AG20443 (cell line): Measurements from ENCODE around the gene MRPL24.
A peak's percentile ranks its signal among the peaks of the same experiment; 100 is the strongest.
"Not testable (repeated sequence)": the region's sequence is repeated elsewhere in the genome, so short reads cannot be mapped to it uniquely, and the experiment has no call there.

Source experiments
- DNase-seq: peaks from one replicate; pipeline ENCODE4 v3.0.0; 2012; ENCODE audit warnings: low spot score, mixed read lengths

Gene MRPL24

DNA sequence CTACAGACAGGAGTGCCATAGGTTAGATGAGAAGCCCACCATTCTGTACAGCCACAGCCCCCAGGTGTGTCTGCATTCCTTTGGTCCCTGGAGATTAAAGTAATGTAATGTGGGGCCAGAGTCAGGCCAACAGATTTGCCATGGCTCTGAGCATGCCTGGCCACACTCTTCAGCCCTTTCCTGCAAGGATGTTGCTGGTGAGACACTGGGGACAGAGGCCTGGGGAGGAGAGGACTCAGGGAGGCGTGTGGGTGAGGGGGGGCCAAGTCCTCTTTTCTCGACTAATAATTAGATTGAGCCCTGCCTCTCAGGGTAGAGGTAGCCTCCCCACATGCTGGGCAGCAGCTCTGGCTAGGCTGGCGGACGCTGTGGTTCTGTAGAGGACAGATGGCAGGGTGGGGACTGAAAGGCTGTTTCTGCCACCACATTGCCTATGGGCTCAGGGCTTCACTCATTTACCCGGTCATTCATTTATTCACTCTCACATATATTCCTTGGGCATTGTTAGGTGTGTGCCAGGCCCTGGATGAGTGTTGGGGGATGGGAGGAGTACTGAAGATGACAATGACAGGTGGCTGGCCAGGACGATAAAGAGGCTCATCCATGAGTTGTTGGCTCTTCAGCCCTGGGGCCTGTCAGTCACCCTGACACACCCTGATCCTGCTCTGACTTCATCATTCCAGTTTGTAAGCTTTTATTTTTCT, 19.4 kb upstream of the MRPL24 start:
- no peak for DNase-seq

- DNase-seq: not testable (repeated sequence)
Observed at GRCh38 chr1:156757572-156758253, 16.8 kb upstream of the MRPL24 start.

GRCh38 chr1:156756355-156756754, 15.5 kb upstream of the MRPL24 start:
- DNase-seq: no peak

- no peak for DNase-seq
Observed at GRCh38 chr1:156755527-156755950, 14.7 kb upstream of the MRPL24 start.

GRCh38 chr1:156754219-156754618, 13.3 kb upstream of the MRPL24 start:
- no peak for DNase-seq

- no peak for DNase-seq
Observed at GRCh38 chr1:156752843-156753482, 12.1 kb upstream of the MRPL24 start.

DNA sequence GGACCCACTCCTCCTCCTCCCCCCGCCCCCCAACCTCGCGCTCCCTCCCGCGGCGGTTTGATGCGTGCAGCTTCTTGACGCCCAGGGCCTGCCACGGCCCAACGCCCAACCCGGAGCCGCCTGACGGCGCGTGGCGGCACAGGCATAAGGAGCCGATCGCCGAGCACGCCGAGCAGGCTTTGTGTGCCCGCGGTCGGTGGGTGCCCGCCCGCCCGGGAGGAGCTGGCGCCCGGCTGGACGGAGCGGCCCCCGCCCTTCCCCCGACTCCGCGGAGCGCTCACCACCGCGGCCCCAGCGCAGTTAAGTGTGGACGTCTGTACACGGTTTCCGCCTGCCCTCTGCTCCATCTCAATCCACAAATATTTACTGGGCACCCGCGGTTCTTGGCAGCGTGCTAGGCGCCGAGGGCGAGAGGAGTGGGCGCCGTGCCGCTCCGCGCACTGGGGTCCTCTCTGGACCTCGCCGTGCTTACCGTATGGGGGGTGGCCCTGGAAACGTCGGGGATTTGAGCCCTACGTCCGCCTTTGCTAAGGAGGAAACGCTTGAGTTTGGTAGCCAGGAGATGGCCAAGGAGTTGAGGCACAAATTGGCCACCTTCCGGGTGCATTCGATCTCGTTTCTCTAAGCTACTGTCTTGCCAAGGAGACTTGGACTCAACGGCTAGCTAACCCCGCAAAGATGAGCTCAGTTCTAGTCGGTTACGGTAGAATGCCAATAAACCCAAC, 11.0 kb upstream of the MRPL24 start:
- peak; percentile 94 for DNase-seq

- DNase-seq: no peak
Observed at GRCh38 chr1:156751451-156751756, 10.5 kb upstream of the MRPL24 start, which contains the start of gene HDGF. Gene HDGF, minus strand, starts transcription at chr1:156751675. Its CDS starts 246 bp downstream, at chr1:156751429.

- peak; percentile 53 for DNase-seq
Observed at GRCh38 chr1:156750711-156751450, 10.0 kb upstream of the MRPL24 start.

DNA sequence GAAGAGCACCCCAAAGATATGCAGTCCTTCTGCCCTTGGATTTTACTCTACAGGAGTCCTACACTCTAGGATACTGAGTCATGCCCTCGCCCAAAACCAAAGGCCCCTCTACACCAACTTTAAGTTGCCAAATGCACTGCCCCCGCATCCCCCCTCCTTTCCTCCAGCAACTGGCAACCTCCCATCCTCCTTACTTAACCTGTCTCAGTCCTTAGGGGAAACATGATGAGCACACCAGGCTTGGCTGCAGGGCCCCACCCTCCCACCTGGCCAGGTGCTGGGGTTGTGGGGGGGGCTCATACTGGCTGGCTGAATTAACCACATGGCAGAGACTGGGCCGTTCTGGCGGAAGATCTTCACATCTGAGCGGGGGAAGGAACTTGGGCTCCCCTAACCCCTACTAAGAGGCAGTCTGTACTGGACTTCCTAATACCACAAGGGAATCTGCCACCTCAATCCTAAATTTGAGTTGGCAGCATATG, 9.3 kb upstream of the MRPL24 start:
- no peak for DNase-seq

- no peak for DNase-seq
Observed at GRCh38 chr1:156749419-156750118, 8.7 kb upstream of the MRPL24 start.

GRCh38 chr1:156748670-156749418, 8.0 kb upstream of the MRPL24 start:
- peak; percentile 29 for DNase-seq

GRCh38 chr1:156747742-156748669, 7.1 kb upstream of the MRPL24 start:
- DNase-seq: no peak

- DNase-seq: peak; percentile 96
Observed at GRCh38 chr1:156746728-156747631, 6.1 kb upstream of the MRPL24 start.

- DNase-seq: no peak
Observed at GRCh38 chr1:156746406-156746727, 5.5 kb upstream of the MRPL24 start.

DNA sequence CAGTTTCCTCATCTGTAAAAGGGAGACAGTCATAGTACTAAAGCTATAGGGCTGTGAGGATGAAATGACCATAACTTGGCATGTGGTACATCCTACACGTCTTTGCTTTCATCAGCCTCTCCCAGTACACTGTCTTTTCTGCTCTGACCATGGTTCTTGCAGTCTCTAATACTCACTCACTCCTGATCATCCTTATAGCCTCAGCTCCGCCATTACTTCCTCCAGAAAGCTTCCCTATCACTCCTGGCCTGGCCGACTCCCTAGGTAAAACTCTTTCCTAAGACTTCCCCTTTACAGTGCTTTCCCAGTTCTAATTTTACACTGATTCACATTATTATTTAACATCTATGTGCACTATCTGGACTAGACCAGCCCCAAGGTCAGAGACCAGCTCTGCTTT, 5.0 kb upstream of the MRPL24 start:
- no peak for DNase-seq

GRCh38 chr1:156744786-156745419, 4.0 kb upstream of the MRPL24 start:
- no peak for DNase-seq

GRCh38 chr1:156744344-156744743, 3.5 kb upstream of the MRPL24 start:
- DNase-seq: no peak
